ENCODE measurements around the gene OR11L1.

- TF ChIP-seq, protein P1, sequence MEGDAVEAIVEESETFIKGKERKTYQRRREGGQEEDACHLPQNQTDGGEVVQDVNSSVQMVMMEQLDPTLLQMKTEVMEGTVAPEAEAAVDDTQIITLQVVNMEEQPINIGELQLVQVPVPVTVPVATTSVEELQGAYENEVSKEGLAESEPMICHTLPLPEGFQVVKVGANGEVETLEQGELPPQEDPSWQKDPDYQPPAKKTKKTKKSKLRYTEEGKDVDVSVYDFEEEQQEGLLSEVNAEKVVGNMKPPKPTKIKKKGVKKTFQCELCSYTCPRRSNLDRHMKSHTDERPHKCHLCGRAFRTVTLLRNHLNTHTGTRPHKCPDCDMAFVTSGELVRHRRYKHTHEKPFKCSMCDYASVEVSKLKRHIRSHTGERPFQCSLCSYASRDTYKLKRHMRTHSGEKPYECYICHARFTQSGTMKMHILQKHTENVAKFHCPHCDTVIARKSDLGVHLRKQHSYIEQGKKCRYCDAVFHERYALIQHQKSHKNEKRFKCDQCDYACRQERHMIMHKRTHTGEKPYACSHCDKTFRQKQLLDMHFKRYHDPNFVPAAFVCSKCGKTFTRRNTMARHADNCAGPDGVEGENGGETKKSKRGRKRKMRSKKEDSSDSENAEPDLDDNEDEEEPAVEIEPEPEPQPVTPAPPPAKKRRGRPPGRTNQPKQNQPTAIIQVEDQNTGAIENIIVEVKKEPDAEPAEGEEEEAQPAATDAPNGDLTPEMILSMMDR (IDR thresholded peaks at IDR 0.05), result no peak
- TF ChIP-seq POLR2A (IDR thresholded peaks at IDR 0.05) (no peak), EP300 (IDR thresholded peaks at IDR 0.05) (no peak), POLR2AphosphoS5 (IDR thresholded peaks at IDR 0.05) (no peak)
These were observed 14.2 kb upstream of the OR11L1 start for GRCh38 chr1:247855911-247856310.

Measured in suprapubic skin (tissue), 4 donors.